GM12878 (cell line): Measurements from ENCODE around the gene ZFYVE21. TPM values are rescaled to one million over a fixed set of nuclear protein-coding genes. Genes with fewer than 3 reads are reported as not detected.

Experiments
- ATAC-seq: fragments of 200-7000 bp; cut with Tn5 transposase; 3 replicates; pipeline ENCODE4 v1.9.1; 2020; ENCODE audit warnings: mild to moderate bottlenecking, moderate library complexity
- BruUV-seq: library from RNA; stranded (reverse); fragments of 400-500 nt; replicated peaks from 2 replicates; lab custom pipeline; 2021; lab: Mats Ljungman, UMichigan
- CTCF ChIA-PET: fragments of 300-600 bp; sonication (Branson Sonifier 250); formaldehyde crosslinking; extraction: SDS; loops from one replicate; lab custom pipeline; 2021; ENCODE audit warnings: inconsistent platforms; lab: Yijun Ruan, JAX
- POLR2A ChIA-PET: fragments of 350-600 bp; formaldehyde crosslinking; extraction: SDS; loops from one replicate; lab custom pipeline; 2021; ENCODE audit warnings: inconsistent platforms; lab: Charles Lee
- RAD21 ChIA-PET: fragments of 300-600 bp; sonication (Branson Sonifier 250); formaldehyde crosslinking; loops from one replicate; lab custom pipeline; 2023; ENCODE audit warnings: antibody characterized with exemption; ENCODE audit not compliant: unreplicated experiment; lab: Charles Lee
- SMC1A ChIA-PET: fragments of 300-600 bp; sonication (Branson Sonifier 250); formaldehyde crosslinking; loops from one replicate; lab custom pipeline; 2023; ENCODE audit not compliant: unreplicated experiment, uncharacterized antibody; lab: Charles Lee
- DNase-seq: peaks from one replicate; pipeline ENCODE4 v3.0.0-alpha.2; 2011; ENCODE audit warnings: low read depth, low spot score
- FAIRE-seq: peaks from 3 replicates; lab custom pipeline; 2011; peaks lifted over from hg19 to GRCh38; lab: Jason Lieb, UNC
- H2AFZ ChIP-seq: 2 replicates; pipeline ENCODE4 v1.6.0; 2011; ENCODE audit warnings: low read depth, low read length, control low read depth; ENCODE audit not compliant: control insufficient read depth
- H3K27ac ChIP-seq: 2 replicates; pipeline ENCODE4 v1.5.1; 2011; ENCODE audit warnings: control low read depth; ENCODE audit not compliant: control insufficient read depth, insufficient read depth
- H3K27me3 ChIP-seq, 2 experiments: replicated peaks in 1 of 2; 2 replicates each; pipeline versions ENCODE4 v1.6.0 to v1.6.1; 2011; ENCODE audit warnings: low read length in 1 of 2; ENCODE audit not compliant: control insufficient read depth in 2 of 2, insufficient read depth in 2 of 2
- H3K36me3 ChIP-seq, 2 experiments: 2 replicates each; pipeline ENCODE4 v1.5.1; 2011; ENCODE audit warnings: low read length in 1 of 2; ENCODE audit not compliant: control insufficient read depth in 2 of 2, insufficient read depth in 2 of 2
- H3K4me1 ChIP-seq: 2 replicates; pipeline ENCODE4 v1.6.1; 2011; ENCODE audit warnings: mild to moderate bottlenecking, low read length, moderate library complexity, mixed read lengths; ENCODE audit not compliant: control insufficient read depth, insufficient read depth
- H3K4me2 ChIP-seq: 2 replicates; pipeline ENCODE4 v1.6.0; 2011; ENCODE audit warnings: control low read depth; ENCODE audit not compliant: control insufficient read depth, insufficient read depth
- H3K4me3 ChIP-seq: fragments of 200-600 bp; sonication (generic); 2 replicates; pipeline ENCODE4 v1.5.1; 2016
- H3K79me2 ChIP-seq: 2 replicates; pipeline ENCODE4 v1.6.0; 2011; ENCODE audit warnings: low read length; ENCODE audit not compliant: control insufficient read depth, insufficient read depth
- H3K9ac ChIP-seq: 2 replicates; pipeline ENCODE4 v1.8.0; 2011; ENCODE audit warnings: low read length, control low read depth, mixed read lengths; ENCODE audit not compliant: control insufficient read depth, insufficient read depth
- H3K9me3 ChIP-seq: replicated peaks from 3 replicates; pipeline ENCODE4 v1.5.1; 2011; ENCODE audit warnings: mild to moderate bottlenecking, low read length; ENCODE audit not compliant: control insufficient read depth, insufficient read depth
- H4K20me1 ChIP-seq: 2 replicates; pipeline ENCODE4 v1.6.0; 2011; ENCODE audit not compliant: control insufficient read depth, insufficient read depth
- BRCA1 ChIP-seq: IDR thresholded peaks from 2 replicates; pipeline ENCODE4 v1.6.1; 2011; ENCODE audit warnings: low read depth, low read length, improper control_type of control experiment
- CBX3 ChIP-seq: fragments of 200-600 bp; sonication (generic); IDR thresholded peaks from 2 replicates; pipeline ENCODE4 v1.6.1; 2016; ENCODE audit warnings: low read depth, borderline replicate concordance
- E2F4 ChIP-seq: IDR thresholded peaks from 2 replicates; pipeline ENCODE4 v1.6.1; 2012; ENCODE audit warnings: low read depth, low read length, improper control_type of control experiment
- HDAC6 ChIP-seq: fragments of 200-600 bp; sonication (generic); IDR thresholded peaks from one replicate; pipeline ENCODE4 v1.8.0; 2017; ENCODE audit warnings: antibody characterized with exemption; ENCODE audit not compliant: unreplicated experiment
- NFXL1 ChIP-seq: fragments of 450-650 bp; IDR thresholded peaks from 2 replicates; pipeline ENCODE4 v1.6.1; 2017; ENCODE audit warnings: antibody characterized with exemption, mild to moderate bottlenecking, borderline replicate concordance
- NRF1 ChIP-seq: conservative IDR thresholded peaks from 2 replicates; pipeline ENCODE4 v1.6.1; 2011; ENCODE audit warnings: mild to moderate bottlenecking, low read depth, low read length, improper control_type of control experiment
- PAX5 ChIP-seq: IDR thresholded peaks from 2 replicates; pipeline ENCODE4 v1.6.1; 2011; ENCODE audit warnings: low read depth, low read length, borderline replicate concordance
- TAF1 ChIP-seq: IDR thresholded peaks from 2 replicates; pipeline ENCODE4 v1.6.1; 2011; ENCODE audit warnings: mild to moderate bottlenecking, low read depth, low read length, borderline replicate concordance
- WGBS: methylation state at CpG from one replicate; pipeline ENCODE4 v1.1.6; 2016; ENCODE audit warnings: low lambda C conversion rate; ENCODE audit not compliant: insufficient replicate concordance, insufficient coverage; ENCODE audit errors: missing lambda C conversion rate; 5-methylcytosine and 5-hydroxymethylcytosine counted together
- in situ Hi-C: fragments of 300-500 bp; cut with MboI; formaldehyde crosslinking; loops from 9 replicates; pipeline ENCODE4 v1.14.3; 2018; ENCODE audit warnings: mixed read lengths
- intact Hi-C: fragments of 100-400 bp; cut with micrococcal nuclease; formaldehyde crosslinking; loops from one replicate; pipeline ENCODE4 v1.14.2; 2022; ENCODE audit not compliant: unreplicated experiment
- polyA plus RNA-seq, 11 experiments: library from polyadenylated mRNA; depleted of rRNA in 4 of 11; unstranded in 6 of 11; stranded (reverse) in 5 of 11; fragments of >200 nt; fragmentation: Nextera tagmentation in 4 of 11; fragmentation: Illumina TruSeq in 1 of 11; extraction: Ambion mirVana in 4 of 11; extraction: Trizol in 1 of 11; gene quantifications; 1 replicate in 1 of 11; 2 replicates in 10 of 11; pipeline versions ENCODE4 v1.2.1 to v1.2.3, GENCODE V29; 2011 to 2016; ENCODE audit warnings: inconsistent platforms in 2 of 11, missing spikeins in 2 of 11, low read depth in 1 of 11
- total RNA-seq, 4 experiments: library from RNA; depleted of rRNA in 3 of 4; stranded (reverse); fragments of >200 nt in 3 of 4; fragmentation: Illumina TruSeq in 1 of 4; extraction: Trizol in 1 of 4; gene quantifications; 2 replicates each; pipeline versions ENCODE4 v1.2.1 to v1.2.3, GENCODE V29; 2013 to 2021

Gene ZFYVE21
- total and polyA plus RNA-seq, 10 of the 15 experiments (the other 5 are each of a cell fraction or from before 2014, with no cell fraction given) = 0.79 to 21.7 (median 13.8) TPM

GRCh38 chr14:103719751-103720150 is 4.1 kb downstream of the ZFYVE21 start:
- POLR2A ChIA-PET = no interaction called here
- no peaks in the 10 kb centered on the region for H3K36me3 ChIP-seq
- 71% methylated on average over 8 of the region's 8 CpGs for WGBS
- CTCF ChIA-PET = no interaction called here
- no peak overlapping the region for H3K9ac ChIP-seq
- SMC1A ChIA-PET = no interaction called here
- in situ Hi-C loops (no loop called here), intact Hi-C loops (no loop called here)
- FAIRE-seq (no peak), DNase-seq (no peak), ATAC-seq (no peak)
- H3K4me3 ChIP-seq = no peak overlapping the region
- H2AFZ ChIP-seq = no peak overlapping the region
- no peaks in the 10 kb centered on the region for H3K9me3 ChIP-seq
- RAD21 ChIA-PET = no interaction called here
- no peaks in the 10 kb centered on the region; the same call in 1 of the 2 replicates for H3K4me1 ChIP-seq
- TF ChIP-seq BRCA1 = no peak
- no peak for TF ChIP-seq E2F4
- TF ChIP-seq NRF1 = no peak
- TF ChIP-seq TAF1 = no peak
- TF ChIP-seq NFXL1 = no peak
- TF ChIP-seq HDAC6 = no peak
- no peak for TF ChIP-seq CBX3
- TF ChIP-seq PAX5 = no peak
- no peak overlapping the region for H3K27ac ChIP-seq
- no peak overlapping the region; the same call in 1 of the 2 replicates for H3K4me2 ChIP-seq
- no peaks in the 10 kb centered on the region for H3K27me3 ChIP-seq
- no peaks in the 10 kb centered on the region for H4K20me1 ChIP-seq
- BruUV-seq = no TSS peak
- peaks cover 20% of the 10 kb centered on the region for H3K79me2 ChIP-seq
